Ovary (tissue), 10 donors: ENCODE data around the gene HSD17B3. TPM values are rescaled to one million over a fixed set of nuclear protein-coding genes. Genes with fewer than 3 reads are reported as not detected.

Experiments used
- DNase-seq, 5 donors: peaks; one replicate each; pipeline ENCODE4 v3.0.0-alpha.2; 2019 to 2020
- H3K27ac ChIP-seq, 2 donors: fragments of 200-600 bp; one replicate each; pipeline versions ENCODE4 v1.5.1 to v1.8.0; 2019 to 2022
- H3K27me3 ChIP-seq: fragments of 200-600 bp; one replicate; pipeline ENCODE4 v1.8.0; 2022
- H3K36me3 ChIP-seq: fragments of 200-600 bp; sonication (generic); one replicate; pipeline ENCODE4 v1.5.1; 2019
- H3K4me1 ChIP-seq: one replicate; pipeline ENCODE4 v1.8.1; 2013; ENCODE audit warnings: mild to moderate bottlenecking, moderate library complexity; ENCODE audit not compliant: insufficient read depth
- H3K4me3 ChIP-seq: fragments of 200-600 bp; sonication (generic); one replicate; pipeline ENCODE4 v1.5.1; 2017
- H3K9me3 ChIP-seq, 2 donors: fragments of 200-600 bp in 1 of 2; sonication (generic) in 1 of 2; one replicate each; pipeline versions ENCODE4 v1.5.1 to v1.8.1; 2013 to 2019; ENCODE audit warnings: mild to moderate bottlenecking in 1 of 2, moderate library complexity in 1 of 2
- EP300 ChIP-seq: sonication (generic); formaldehyde crosslinking; IDR thresholded peaks from one replicate; pipeline ENCODE4 v1.6.1; 2017; ENCODE audit warnings: antibody characterized with exemption
- POLR2A ChIP-seq: fragments of 450-650 bp; IDR thresholded peaks from one replicate; pipeline ENCODE4 v1.6.1; 2017; ENCODE audit warnings: antibody characterized with exemption, mild to moderate bottlenecking, moderate library complexity
- WGBS, 3 donors: extraction: QIAGEN DNeasy Blood & Tissue Kit in 1 of 3; methylation state at CpG; one replicate each; pipeline versions ENCODE4 v1.1.5 to v1.1.7; 2013 to 2017; 5-methylcytosine and 5-hydroxymethylcytosine counted together
- intact Hi-C, 4 donors: fragments of 100-400 bp; cut with DNase I; formaldehyde crosslinking; loops; one replicate each; pipeline versions ENCODE4 v1.11.0 to v1.15.1; 2022 to 2023
- long read RNA-seq, 3 donors: library from polyadenylated mRNA in 2 of 3; unstranded in 2 of 3; transcript quantifications; one replicate each; pipeline ENCODE4 v2.0.0 and lab custom pipeline, GENCODE V29; 2021 to 2026
- polyA plus RNA-seq, 2 donors: library from polyadenylated mRNA; stranded (reverse); fragments of 200-250 nt in 1 of 2; fragments of 350-450 nt in 1 of 2; fragmentation: Illumina TruSeq in 1 of 2; extraction: RNeasy Lipid Tissue Mini Kit (QIAGEN cat#74804) in 1 of 2; gene quantifications; one replicate each; pipeline ENCODE4 v1.2.3, GENCODE V29; 2013 to 2014
- total RNA-seq, 7 donors: library from RNA; depleted of rRNA in 2 of 7; stranded (reverse); fragments of >200 nt in 2 of 7; fragmentation: NEBNext Ultra II Directional in 3 of 7; extraction: Animal tissue kit (Norgen Biotek cat#: 25700) in 3 of 7; gene quantifications; one replicate each; pipeline versions ENCODE4 v1.1.0 to v1.2.4, GENCODE V29; 2016 to 2023
- TF ChIP-seq, protein P1 (sequence below), 3 donors: fragments of 450-650 bp in 2 of 3; fragments of 200-600 bp in 1 of 3; IDR thresholded peaks; one replicate each; pipeline versions ENCODE4 v1.5.1 to v1.8.0; 2016 to 2022; ENCODE audit warnings: antibody characterized with exemption in 3 of 3, mild to moderate bottlenecking in 1 of 3
- donor health status: DM: no; HTN: no; CAD: no; lungs with moderate emphysema.
- donor health status: DM: no; HTN: no; CAD: no.
- donor health status: Bipolar disorder and iron deficiency.
- donor health status: DM: yes; HTN: yes; CAD: no.
- donor health status: DM: no; HTN: no; CAD: no.
- donor health status: DM: yes; HTN: yes; CAD: no.

HSD17B3 gene
- total RNA-seq (1 to 10 TPM in 2 of 7 donors, under 1 TPM in 3, not detected in 2; 0.51 to 2.0 (median 0.67) TPM), polyA plus RNA-seq (1 to 10 TPM in 1 of 2 donors, under 1 TPM in 1; 0.69 to 1.2 TPM)
- long read RNA-seq, donor 1, partial matches to known transcripts: 1 of 2 reads
- long read RNA-seq, donor 1, other reads (novel, unspliced or antisense): 1 of 2 reads
- long read RNA-seq, donor 2: 0 reads
- long read RNA-seq, donor 3: 0 reads

DNA sequence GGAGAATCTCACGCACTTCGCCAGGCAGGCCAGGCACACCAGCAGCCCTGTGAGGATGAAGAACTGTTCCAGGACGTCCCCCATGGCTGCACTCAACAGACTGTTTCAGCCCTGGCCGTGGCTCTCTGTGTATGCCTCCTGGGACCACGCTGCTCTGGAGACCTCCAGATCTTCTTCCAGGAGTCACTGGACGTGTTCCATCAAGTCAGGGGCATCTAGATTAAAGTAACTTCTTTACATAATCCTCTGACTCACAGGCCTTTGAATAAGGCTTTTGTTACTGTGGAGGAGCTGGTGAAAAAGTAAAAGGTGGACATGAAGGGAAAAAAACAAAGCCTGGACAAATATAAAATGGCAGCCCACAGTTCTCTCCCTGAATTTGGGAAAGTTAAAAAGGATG, at the start of gene HSD17B3:
Gene HSD17B3, minus strand, starts transcription at position 156 of the 400 bp plus-strand sequence. Its CDS starts 72 bp downstream, at position 84.
- no peaks in the 10 kb centered on the region for H3K36me3 ChIP-seq
- no peak within 1 kb of the TSS for H3K4me3 ChIP-seq
- DNase-seq: no peak
- no peaks in the 10 kb centered on the region for H3K9me3 ChIP-seq
- H3K27me3 ChIP-seq: no peaks in the 10 kb centered on the region
- intact Hi-C loops: no loop called here
- TF ChIP-seq POLR2A: no peak
- no peak for TF ChIP-seq EP300
- TF ChIP-seq, protein P1, sequence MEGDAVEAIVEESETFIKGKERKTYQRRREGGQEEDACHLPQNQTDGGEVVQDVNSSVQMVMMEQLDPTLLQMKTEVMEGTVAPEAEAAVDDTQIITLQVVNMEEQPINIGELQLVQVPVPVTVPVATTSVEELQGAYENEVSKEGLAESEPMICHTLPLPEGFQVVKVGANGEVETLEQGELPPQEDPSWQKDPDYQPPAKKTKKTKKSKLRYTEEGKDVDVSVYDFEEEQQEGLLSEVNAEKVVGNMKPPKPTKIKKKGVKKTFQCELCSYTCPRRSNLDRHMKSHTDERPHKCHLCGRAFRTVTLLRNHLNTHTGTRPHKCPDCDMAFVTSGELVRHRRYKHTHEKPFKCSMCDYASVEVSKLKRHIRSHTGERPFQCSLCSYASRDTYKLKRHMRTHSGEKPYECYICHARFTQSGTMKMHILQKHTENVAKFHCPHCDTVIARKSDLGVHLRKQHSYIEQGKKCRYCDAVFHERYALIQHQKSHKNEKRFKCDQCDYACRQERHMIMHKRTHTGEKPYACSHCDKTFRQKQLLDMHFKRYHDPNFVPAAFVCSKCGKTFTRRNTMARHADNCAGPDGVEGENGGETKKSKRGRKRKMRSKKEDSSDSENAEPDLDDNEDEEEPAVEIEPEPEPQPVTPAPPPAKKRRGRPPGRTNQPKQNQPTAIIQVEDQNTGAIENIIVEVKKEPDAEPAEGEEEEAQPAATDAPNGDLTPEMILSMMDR (IDR thresholded peaks at IDR 0.05): no peak
- no peaks in the 10 kb centered on the region for H3K4me1 ChIP-seq
- 83 to 88% (median 85%) methylated on average over 6 of the region's 6 CpGs for WGBS, 3 donors
- H3K27ac ChIP-seq: no peak within 1 kb of the TSS

DNA sequence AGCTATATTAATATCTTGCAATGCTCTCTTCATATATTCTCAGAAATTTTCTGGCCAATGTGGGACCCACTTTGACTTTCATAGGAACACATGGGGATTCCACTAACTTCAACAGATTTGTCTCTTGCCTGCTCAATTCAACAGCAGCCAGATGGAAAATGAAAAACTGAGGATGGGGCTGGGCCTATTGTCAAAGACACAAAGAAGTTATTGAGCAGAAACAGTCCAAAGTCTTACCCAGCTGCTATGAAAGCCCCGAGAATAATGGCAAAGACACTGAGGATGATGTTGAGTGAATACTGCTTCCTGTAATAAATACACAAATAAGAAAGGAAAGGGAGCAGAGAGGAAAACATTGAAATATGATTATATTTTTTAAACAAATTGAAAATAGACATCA, 48.9 kb upstream of the HSD17B3 start:
- intact Hi-C loops: no loop called here
- no peak for TF ChIP-seq EP300
- TF ChIP-seq, protein P1 (IDR thresholded peaks at IDR 0.05): no peak
- 88 to 93% (median 91%) methylated on average over 1 of the region's 1 CpG for WGBS, 3 donors
- DNase-seq: no peak
- Histone ChIP-seq H3K9me3 (no peaks in the 10 kb centered on the region), H3K4me1 (no peaks in the 10 kb centered on the region), H3K27ac (no peak overlapping the region), H3K4me3 (no peak overlapping the region), H3K27me3 (no peaks in the 10 kb centered on the region), H3K36me3 (no peaks in the 10 kb centered on the region)

GRCh38 chr9:96348261-96348660, 46.3 kb upstream of the HSD17B3 start:
- intact Hi-C loops: no loop called here
- H3K4me3 ChIP-seq: no peak overlapping the region
- no peak overlapping the region for H3K27ac ChIP-seq
- H3K4me1 ChIP-seq: peaks cover 4% of the 10 kb centered on the region
- H3K27me3 ChIP-seq: no peaks in the 10 kb centered on the region
- H3K9me3 ChIP-seq: no peaks in the 10 kb centered on the region
- 97 to 98% (median 98%) methylated on average over 5 of the region's 5 CpGs for WGBS, 3 donors
- DNase-seq: no peak
- TF ChIP-seq EP300 (no peak), POLR2A (no peak)
- TF ChIP-seq, protein P1 (IDR thresholded peaks at IDR 0.05): no peak
- H3K36me3 ChIP-seq: no peaks in the 10 kb centered on the region

DNA sequence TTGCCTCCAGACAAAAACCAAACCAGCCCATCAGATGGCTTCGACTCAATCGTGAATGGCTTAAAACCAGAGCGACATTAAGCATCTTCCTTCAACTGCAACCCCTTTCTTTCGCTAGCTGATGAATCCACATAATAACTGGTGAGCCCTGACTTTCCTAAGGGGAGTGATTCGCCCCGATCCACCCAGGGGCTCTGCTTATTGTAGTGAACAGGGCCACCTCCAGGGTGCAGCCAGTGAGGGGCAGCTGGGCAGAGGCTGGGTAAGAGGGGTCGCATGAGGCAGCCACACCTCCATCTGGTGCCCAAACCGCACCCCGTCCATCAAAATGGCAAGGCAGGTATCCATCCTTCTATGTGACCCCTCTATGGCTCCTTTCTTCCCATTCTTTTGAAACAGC, 43.6 kb upstream of the HSD17B3 start:
- Histone ChIP-seq H3K36me3 (no peaks in the 10 kb centered on the region), H3K4me3 (no peak overlapping the region), H3K4me1 (peaks cover 12% of the 10 kb centered on the region), H3K27me3 (no peaks in the 10 kb centered on the region), H3K9me3 (no peaks in the 10 kb centered on the region), H3K27ac (no peak overlapping the region)
- no peak for TF ChIP-seq EP300
- TF ChIP-seq, protein P1 (IDR thresholded peaks at IDR 0.05): no peak
- TF ChIP-seq POLR2A: no peak
- 91 to 93% (median 91%) methylated on average over 9 of the region's 9 CpGs for WGBS, 3 donors
- DNase-seq: peak in 2 of 5 donors; percentile 23 to 29
- intact Hi-C loops: no loop called here
